Liver (tissue), 10 donors: ENCODE measurements around the gene GOLGA6L22. TPM values are rescaled to one million over a fixed set of nuclear protein-coding genes. Genes with fewer than 3 reads are reported as not detected.
"Not testable (repeated sequence)": the region's sequence is repeated elsewhere in the genome, so short reads cannot be mapped to it uniquely, and the experiment has no call there.

Experiments used
- DNase-seq: peaks from one replicate; pipeline ENCODE4 v3.0.0-alpha.2; 2017; ENCODE audit warnings: low spot score
- H3K27ac ChIP-seq, 2 donors: one replicate each; pipeline ENCODE4 v1.7.0; 2013; ENCODE audit warnings: inconsistent platforms in 2 of 2, low read length in 2 of 2, control low read depth in 1 of 2, low read depth in 1 of 2, mild to moderate bottlenecking in 1 of 2
- H3K27me3 ChIP-seq, 4 donors: one replicate each; pipeline versions ENCODE4 v1.6.1 to v1.7.0; 2013; ENCODE audit warnings: low read length in 3 of 4, inconsistent platforms in 1 of 4, mild to moderate bottlenecking in 1 of 4, moderate library complexity in 1 of 4; ENCODE audit not compliant: control insufficient read depth in 4 of 4, insufficient read depth in 4 of 4
- H3K36me3 ChIP-seq, 4 donors: one replicate each; pipeline versions ENCODE4 v1.6.1 to v1.7.0; 2013; ENCODE audit warnings: low read length in 3 of 4, mild to moderate bottlenecking in 3 of 4, low read depth in 1 of 4, moderate library complexity in 1 of 4; ENCODE audit not compliant: control insufficient read depth in 4 of 4, insufficient read depth in 3 of 4
- H3K4me1 ChIP-seq, 4 donors: one replicate each; pipeline versions ENCODE4 v1.6.1 to v1.7.0; 2013; ENCODE audit warnings: low read length in 3 of 4, mild to moderate bottlenecking in 3 of 4, moderate library complexity in 1 of 4; ENCODE audit not compliant: control insufficient read depth in 4 of 4, insufficient read depth in 4 of 4
- H3K4me3 ChIP-seq, 3 donors: one replicate each; pipeline versions ENCODE4 v1.6.1 to v1.7.0; 2013; ENCODE audit warnings: low read length in 3 of 3, control low read depth in 1 of 3, low read depth in 1 of 3, mild to moderate bottlenecking in 1 of 3
- H3K9ac ChIP-seq, 2 donors: one replicate each; pipeline ENCODE4 v1.7.0; 2013; ENCODE audit warnings: low read length in 2 of 2, mild to moderate bottlenecking in 2 of 2, moderate library complexity in 2 of 2, control low read depth in 1 of 2, low read depth in 1 of 2
- H3K9me3 ChIP-seq, 4 donors: one replicate each; pipeline versions ENCODE4 v1.6.1 to v1.7.0; 2013; ENCODE audit warnings: low read length in 3 of 4; ENCODE audit not compliant: control insufficient read depth in 4 of 4
- GABPA ChIP-seq, 2 donors: IDR thresholded peaks in 1 of 2; conservative IDR thresholded peaks in 1 of 2; 2 replicates each; pipeline ENCODE4 v1.6.1; 2016; ENCODE audit warnings: antibody characterized with exemption in 2 of 2, mild to moderate bottlenecking in 1 of 2, moderate library complexity in 1 of 2
- WGBS: extraction: QIAGEN DNeasy Blood & Tissue Kit; methylation state at CpG from one replicate; pipeline ENCODE4 v1.1.7; 2013; 5-methylcytosine and 5-hydroxymethylcytosine counted together
- polyA plus RNA-seq, 2 donors: library from polyadenylated mRNA; stranded (reverse) in 1 of 2; unstranded in 1 of 2; fragments of 200-250 nt in 1 of 2; fragments of >200 nt in 1 of 2; fragmentation: Nextera tagmentation in 1 of 2; extraction: Ambion mirVana in 1 of 2; gene quantifications; one replicate each; pipeline versions ENCODE4 v1.2.1 to v1.2.3, GENCODE V29; 2013 to 2015
- small RNA-seq: library from RNA; depleted of rRNA; stranded (forward); fragments of <200 nt; gene quantifications from one replicate; pipeline ENCODE3, GENCODE V24; 2014
- total RNA-seq, 2 donors: library from RNA; depleted of rRNA; stranded (reverse); fragments of >200 nt; gene quantifications; one replicate each; pipeline ENCODE4 v1.2.3, GENCODE V29; 2014
- donor health status: healthy.
- donor health status: healthy.
- donor health status: healthy.
- donor health status: healthy.
- donor health status: healthy.

The GOLGA6L22 gene
- total and polyA plus RNA-seq, 4 donors: not detected

DNA sequence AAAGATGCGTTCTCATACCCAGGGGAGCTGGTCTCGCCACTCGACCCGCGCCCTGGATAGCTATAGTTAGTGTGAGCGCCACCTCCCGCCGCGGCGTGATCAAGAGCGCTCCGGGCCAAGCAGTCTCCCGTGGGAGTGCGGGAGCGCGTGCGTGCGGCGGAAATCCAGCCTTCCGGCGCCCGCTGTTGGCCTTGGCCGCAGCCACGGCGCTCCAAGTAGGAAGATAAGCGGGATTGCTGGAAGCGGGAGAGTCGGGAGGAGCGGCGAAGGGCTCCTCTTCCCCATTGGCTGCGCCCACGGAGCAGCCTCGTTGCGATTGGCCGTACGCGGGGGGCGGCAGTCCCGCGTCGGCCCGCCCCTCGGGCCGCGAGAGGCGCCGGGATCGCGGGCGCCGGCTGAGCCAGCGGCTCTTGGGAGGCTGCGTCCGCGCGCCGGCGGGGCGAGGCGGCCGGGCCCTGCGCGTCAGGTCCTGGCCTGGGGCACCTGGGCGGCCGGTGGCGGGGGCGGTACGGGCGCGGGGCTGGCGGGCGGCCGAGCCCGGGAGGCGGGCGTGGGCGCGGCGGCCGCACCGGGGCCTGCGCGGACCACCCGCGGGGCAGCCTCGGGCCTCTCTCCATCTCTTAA lies 35.9 kb downstream of the GOLGA6L22 start:
- peak in 1 of 2 donors; percentile 50 for TF ChIP-seq GABPA (IDR thresholded peaks at IDR 0.05 in 1 of 2, conservative IDR thresholded peaks at IDR 0.05 in 1 of 2)
- H3K27me3 ChIP-seq, H3K27ac ChIP-seq, H3K4me1 ChIP-seq, H3K36me3 ChIP-seq, H3K9me3 ChIP-seq, H3K9ac ChIP-seq: not testable (repeated sequence)
- H3K4me3 ChIP-seq: peak overlapping the region in 1 of 3 donors; percentile 47
- peak; percentile 61 for DNase-seq
- 2% methylated on average over 48 of the region's 86 CpGs for WGBS

- H3K4me3 ChIP-seq, H3K27ac ChIP-seq, DNase-seq, H3K27me3 ChIP-seq, H3K4me1 ChIP-seq, H3K36me3 ChIP-seq, H3K9ac ChIP-seq, H3K9me3 ChIP-seq: not testable (repeated sequence)
- 88% methylated on average over 2 of the region's 4 CpGs for WGBS
These were observed 38.5 kb downstream of the GOLGA6L22 start for GRCh38 chr15:22497200-22497599.

- WGBS: no CpG with 5 or more reads among the region's 5 CpGs
- H3K9ac ChIP-seq, H3K27me3 ChIP-seq, H3K36me3 ChIP-seq, H3K4me1 ChIP-seq, DNase-seq, H3K27ac ChIP-seq, H3K4me3 ChIP-seq, H3K9me3 ChIP-seq: not testable (repeated sequence)
These were observed 39.7 kb downstream of the GOLGA6L22 start for GRCh38 chr15:22498220-22498925.

GRCh38 chr15:22502272-22502671 lies 43.6 kb downstream of the GOLGA6L22 start:
- H3K4me1 ChIP-seq, H3K9ac ChIP-seq, H3K4me3 ChIP-seq, H3K36me3 ChIP-seq, DNase-seq, H3K9me3 ChIP-seq, H3K27me3 ChIP-seq, H3K27ac ChIP-seq: not testable (repeated sequence)
- WGBS: no CpG with 5 or more reads among the region's 10 CpGs

DNA sequence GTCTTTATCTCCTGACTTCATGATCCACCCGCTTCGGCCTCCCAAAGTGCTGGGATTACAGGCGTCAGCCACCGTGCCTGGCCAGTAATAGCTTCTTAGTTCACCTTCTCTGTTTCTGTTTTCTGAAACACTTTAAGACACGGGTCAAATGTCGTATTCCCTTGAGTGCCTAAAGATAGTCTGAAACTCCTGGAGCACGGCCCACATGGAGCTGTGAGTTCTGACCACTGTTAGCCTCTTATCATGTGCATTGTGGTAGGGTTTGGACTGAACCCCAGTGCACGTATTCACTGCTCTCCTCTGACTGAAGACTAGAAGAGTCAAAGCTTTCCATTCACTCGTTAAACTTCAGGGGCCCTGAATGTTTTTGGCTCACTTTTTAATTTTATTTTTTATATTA lies 48.3 kb downstream of the GOLGA6L22 start:
- not testable (repeated sequence) for H3K9me3 ChIP-seq, H3K9ac ChIP-seq, DNase-seq, H3K4me1 ChIP-seq, H3K27me3 ChIP-seq, H3K36me3 ChIP-seq, H3K4me3 ChIP-seq, H3K27ac ChIP-seq
- WGBS: 82% methylated on average over 4 of the region's 9 CpGs

- not testable (repeated sequence) for H3K27ac ChIP-seq, H3K36me3 ChIP-seq, H3K4me3 ChIP-seq, H3K4me1 ChIP-seq, DNase-seq, H3K9ac ChIP-seq, H3K27me3 ChIP-seq, H3K9me3 ChIP-seq
- WGBS: 93% methylated on average over 2 of the region's 15 CpGs
These were observed 57.4 kb downstream of the GOLGA6L22 start for GRCh38 chr15:22516140-22516539.

Small RNA genes within 50 kb of the gene (small RNA-seq; reads per million reads assigned to genes)
- gene RN7SL545P: not detected
